Mesothelial cell of epicardium (in vitro differentiated cells): ENCODE data around the gene RRP15. TPM values are rescaled to one million over a fixed set of nuclear protein-coding genes. Genes with fewer than 3 reads are reported as not detected.
A peak's percentile ranks its signal among the peaks of the same experiment; 100 is the strongest.

Experiments used
- DNase-seq, 2 experiments: peaks; one replicate each; pipeline ENCODE4 v3.0.0; 2021; ENCODE audit warnings: low spot score in 2 of 2; ENCODE audit not compliant: unreplicated experiment in 2 of 2
- H3K27ac Mint-ChIP-seq: 2 replicates; pipeline ENCODE4 v1.8.0; 2021; ENCODE audit warnings: mixed read lengths
- H3K27me3 Mint-ChIP-seq: 2 replicates; pipeline ENCODE4 v1.8.0; 2021; ENCODE audit warnings: low read depth, mixed read lengths
- H3K36me3 Mint-ChIP-seq: 2 replicates; pipeline ENCODE4 v1.8.0; 2021; ENCODE audit warnings: mixed read lengths
- H3K4me1 Mint-ChIP-seq: 2 replicates; pipeline ENCODE4 v1.8.0; 2021; ENCODE audit warnings: mixed read lengths
- H3K4me3 Mint-ChIP-seq: 2 replicates; pipeline ENCODE4 v1.8.0; 2021; ENCODE audit warnings: mild to moderate bottlenecking, moderate library complexity, mixed read lengths
- H3K9me3 Mint-ChIP-seq: 2 replicates; pipeline ENCODE4 v1.8.0; 2021; ENCODE audit warnings: mixed read lengths
- CTCF ChIP-seq: fragments of 200-600 bp; sonication (generic); IDR thresholded peaks from one replicate; pipeline ENCODE4 v1.5.0; 2021; ENCODE audit warnings: antibody characterized with exemption; ENCODE audit not compliant: unreplicated experiment
- total RNA-seq: library from RNA; stranded (reverse); gene quantifications from 3 replicates; pipeline ENCODE4 v1.2.1, GENCODE V29; 2021

Gene RRP15
- total RNA-seq, 1 donor from 2014 or later = 27.5 TPM

GRCh38 chr1:218369688-218370511, 84.8 kb downstream of the RRP15 start:
- H3K27ac Mint-ChIP-seq = peak overlapping the region; percentile 92
- H3K4me3 Mint-ChIP-seq = no peak overlapping the region
- peaks cover 54% of the 10 kb centered on the region for H3K4me1 Mint-ChIP-seq
- H3K36me3 Mint-ChIP-seq = peaks cover 6% of the 10 kb centered on the region
- no peaks in the 10 kb centered on the region for H3K9me3 Mint-ChIP-seq
- no peak for DNase-seq
- no peak for TF ChIP-seq CTCF
- H3K27me3 Mint-ChIP-seq = no peaks in the 10 kb centered on the region

- TF ChIP-seq CTCF = no peak
- Mint-ChIP-seq H3K9me3 (no peaks in the 10 kb centered on the region), H3K27ac (peak overlapping the region; percentile 81), H3K27me3 (no peaks in the 10 kb centered on the region), H3K36me3 (peaks cover 6% of the 10 kb centered on the region), H3K4me1 (peaks cover 67% of the 10 kb centered on the region), H3K4me3 (no peak overlapping the region)
- no peak for DNase-seq
Measured at GRCh38 chr1:218371927-218372672, 87.0 kb downstream of the RRP15 start.

DNA sequence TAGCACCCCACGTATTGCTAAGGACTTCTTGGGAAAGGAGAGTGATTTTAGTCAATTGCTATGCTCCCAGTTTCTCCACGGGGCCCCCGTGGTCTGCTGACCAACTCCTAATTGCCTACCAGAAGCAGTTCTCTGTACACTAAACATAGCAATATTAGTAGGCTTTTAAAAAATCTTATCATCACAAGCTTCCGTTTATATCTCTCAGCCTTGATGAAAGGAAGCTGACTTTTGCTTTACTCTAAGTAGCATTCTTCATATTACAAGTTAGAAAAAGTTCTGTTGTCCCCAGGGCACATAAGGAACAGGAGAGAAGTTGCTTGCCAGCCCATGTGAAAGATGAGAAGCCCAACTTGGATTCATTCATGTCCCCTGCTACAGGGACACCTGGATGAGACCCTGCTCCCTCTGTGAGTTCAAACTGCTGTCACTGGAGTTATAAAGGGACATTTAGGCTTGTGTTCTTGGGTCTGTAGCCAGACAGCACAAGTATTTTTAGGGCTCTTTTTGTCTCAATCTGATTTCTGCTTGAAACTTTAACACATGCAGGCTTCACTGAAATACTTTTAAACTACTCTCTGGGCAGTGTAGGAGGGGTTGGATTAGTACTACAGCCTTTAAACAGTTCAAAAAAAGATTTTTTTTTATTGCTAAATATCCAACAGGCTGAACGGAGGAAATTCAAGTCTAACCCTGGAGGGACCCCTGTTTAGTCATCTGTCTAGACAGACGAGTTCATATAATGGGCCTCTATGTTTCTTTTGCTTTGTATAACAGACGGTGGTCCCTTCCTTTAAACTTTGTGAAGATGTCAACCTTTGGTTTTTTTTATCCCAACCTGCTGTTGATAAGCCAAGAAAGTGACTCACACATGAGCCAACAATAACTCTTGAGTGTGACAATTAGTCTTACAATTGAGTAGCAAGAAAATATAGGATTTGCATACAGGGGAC, 89.6 kb downstream of the RRP15 start:
- Mint-ChIP-seq H3K9me3 (no peaks in the 10 kb centered on the region), H3K27ac (peak overlapping the region; percentile 90), H3K4me1 (peaks cover 76% of the 10 kb centered on the region), H3K4me3 (peak overlapping the region; percentile 12), H3K36me3 (peaks cover under 1% of the 10 kb centered on the region), H3K27me3 (no peaks in the 10 kb centered on the region)
- no peak for TF ChIP-seq CTCF
- no peak for DNase-seq

- DNase-seq = no peak
- Mint-ChIP-seq H3K27me3 (no peaks in the 10 kb centered on the region), H3K4me3 (no peak overlapping the region), H3K9me3 (no peaks in the 10 kb centered on the region), H3K36me3 (no peaks in the 10 kb centered on the region), H3K4me1 (peaks cover 82% of the 10 kb centered on the region), H3K27ac (peak overlapping the region; percentile 90)
- TF ChIP-seq CTCF = no peak
Measured at GRCh38 chr1:218376722-218377121, 91.6 kb downstream of the RRP15 start.

DNA sequence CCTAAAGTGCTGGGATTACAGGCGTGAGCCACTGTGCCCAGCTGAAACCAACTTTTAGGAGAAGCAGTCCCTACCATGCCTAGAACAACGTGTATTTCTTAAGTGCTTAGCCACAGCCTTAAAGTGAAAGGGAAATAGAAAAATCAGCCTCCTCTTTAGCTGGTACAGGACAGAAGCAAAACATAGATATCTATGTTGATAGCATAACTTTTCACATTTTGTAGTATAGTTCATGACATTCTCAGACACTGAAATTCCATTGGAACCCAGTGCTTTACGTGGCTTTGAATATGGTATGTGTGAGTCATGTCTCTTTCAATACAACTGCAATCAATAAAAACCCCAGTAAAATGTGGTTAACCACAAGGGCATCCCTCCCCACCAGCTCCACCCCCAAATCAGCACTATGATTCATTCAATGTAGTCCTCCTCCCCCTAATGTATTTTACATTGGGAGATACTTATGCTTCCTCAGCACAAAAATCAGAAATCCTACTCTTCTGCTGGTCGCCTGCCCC, 92.1 kb downstream of the RRP15 start:
- H3K36me3 Mint-ChIP-seq = no peaks in the 10 kb centered on the region
- H3K9me3 Mint-ChIP-seq = no peaks in the 10 kb centered on the region
- H3K27ac Mint-ChIP-seq = peak overlapping the region; percentile 90
- DNase-seq = no peak
- no peaks in the 10 kb centered on the region for H3K27me3 Mint-ChIP-seq
- peaks cover 80% of the 10 kb centered on the region for H3K4me1 Mint-ChIP-seq
- H3K4me3 Mint-ChIP-seq = no peak overlapping the region
- TF ChIP-seq CTCF = no peak
